22Rv1 (cell line): Measurements from ENCODE around the gene FHIT.

Experiments
- CTCF ChIP-seq: fragments of 450-650 bp; IDR thresholded peaks from 2 replicates; pipeline ENCODE4 v1.5.1; 2017; ENCODE audit warnings: mild to moderate bottlenecking
- ZFX ChIP-seq: fragments of 450-650 bp; IDR thresholded peaks from 2 replicates; pipeline ENCODE4 v1.6.1; 2017; ENCODE audit warnings: antibody characterized with exemption, borderline replicate concordance

- TF ChIP-seq CTCF, result no peak
- no peak for TF ChIP-seq ZFX
Measured at GRCh38 chr3:60603860-60604259, 647.4 kb downstream of the FHIT start.
